PFSK-1 (cell line): ENCODE measurements around the gene DENND6A.

Experiments used
- FOXP2 ChIP-seq: optimal IDR thresholded peaks from 2 replicates; pipeline ENCODE3; 2011; ENCODE audit warnings: borderline replicate concordance, control low read depth, inconsistent platforms; ENCODE audit not compliant: insufficient read depth; ENCODE audit errors: extremely low read length, extremely low read depth
- POLR2AphosphoS5 ChIP-seq: IDR thresholded peaks from 2 replicates; pipeline ENCODE4 v1.6.1; 2012; ENCODE audit warnings: low read depth, mild to moderate bottlenecking, control low read depth, low read length, moderate library complexity
- REST ChIP-seq, 2 experiments: IDR thresholded peaks; 2 replicates each; pipeline versions ENCODE4 v1.6.1 to v1.8.0; 2011 to 2012; ENCODE audit warnings: low read depth in 2 of 2, low read length in 2 of 2, control low read depth in 1 of 2, inconsistent platforms in 1 of 2, mild to moderate bottlenecking in 1 of 2, moderate library complexity in 1 of 2; ENCODE audit not compliant: insufficient read depth in 1 of 2
- SIN3A ChIP-seq: IDR thresholded peaks from 2 replicates; pipeline ENCODE4 v1.6.1; 2012; ENCODE audit warnings: mild to moderate bottlenecking, low read length, moderate library complexity, borderline replicate concordance; ENCODE audit not compliant: insufficient read depth
- TAF1 ChIP-seq: IDR thresholded peaks from 2 replicates; pipeline ENCODE4 v1.6.1; 2012; ENCODE audit warnings: low read length, control low read depth, borderline replicate concordance; ENCODE audit not compliant: insufficient read depth

The DENND6A gene

DNA sequence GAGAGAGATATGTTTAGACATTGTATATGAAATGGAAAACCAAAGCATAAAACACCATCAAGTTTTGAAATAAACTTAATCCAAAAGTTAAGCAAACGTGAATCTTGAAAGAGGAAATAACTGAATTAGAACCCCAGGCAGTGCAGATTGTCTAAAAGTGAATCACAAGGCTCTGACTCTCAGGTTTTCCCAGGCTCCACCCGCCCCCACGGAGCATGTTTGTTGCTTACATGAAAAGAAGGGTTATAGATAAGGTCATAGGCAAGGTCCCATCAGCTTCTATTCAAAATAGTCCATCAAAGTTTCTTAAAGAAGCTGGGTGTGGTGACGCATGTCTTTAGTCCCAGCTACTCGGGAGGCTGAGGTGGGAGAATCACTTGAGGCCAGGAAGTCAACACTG is 34.2 kb upstream of the DENND6A start:
- TF ChIP-seq SIN3A (no peak), POLR2AphosphoS5 (no peak), REST (IDR thresholded peaks at IDR 0.05; ENCODE audit: insufficient read depth in 1 of 2, low read depth in 2 of 2, low read length in 2 of 2) (no peak), FOXP2 (no peak), TAF1 (no peak)

DNA sequence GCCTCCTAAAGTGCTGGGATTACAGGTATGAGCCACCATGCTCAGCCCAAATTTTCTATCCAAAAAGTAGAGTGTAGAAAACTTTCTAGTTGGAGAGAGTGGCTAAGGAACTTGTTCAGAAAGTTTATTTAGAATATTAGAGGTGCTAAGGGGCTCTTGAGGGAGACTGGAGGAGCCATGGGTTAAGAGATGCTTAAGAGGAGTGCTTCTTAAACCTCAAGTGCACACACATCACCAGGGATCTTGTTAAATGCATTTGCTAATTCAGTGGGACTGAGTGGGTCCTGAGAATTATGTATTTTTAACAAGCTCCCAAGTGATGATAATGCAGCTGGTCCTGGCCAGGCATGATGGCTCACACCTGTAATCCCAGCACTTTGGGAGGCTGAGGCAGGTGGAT is 33.5 kb upstream of the DENND6A start:
- no peak for TF ChIP-seq SIN3A

GRCh38 chr3:57718118-57718517 is 25.2 kb upstream of the DENND6A start:
- TF ChIP-seq FOXP2 (no peak), REST (IDR thresholded peaks at IDR 0.05; ENCODE audit: insufficient read depth in 1 of 2, low read depth in 2 of 2, low read length in 2 of 2) (no peak), POLR2AphosphoS5 (no peak), SIN3A (no peak), TAF1 (no peak)

DNA sequence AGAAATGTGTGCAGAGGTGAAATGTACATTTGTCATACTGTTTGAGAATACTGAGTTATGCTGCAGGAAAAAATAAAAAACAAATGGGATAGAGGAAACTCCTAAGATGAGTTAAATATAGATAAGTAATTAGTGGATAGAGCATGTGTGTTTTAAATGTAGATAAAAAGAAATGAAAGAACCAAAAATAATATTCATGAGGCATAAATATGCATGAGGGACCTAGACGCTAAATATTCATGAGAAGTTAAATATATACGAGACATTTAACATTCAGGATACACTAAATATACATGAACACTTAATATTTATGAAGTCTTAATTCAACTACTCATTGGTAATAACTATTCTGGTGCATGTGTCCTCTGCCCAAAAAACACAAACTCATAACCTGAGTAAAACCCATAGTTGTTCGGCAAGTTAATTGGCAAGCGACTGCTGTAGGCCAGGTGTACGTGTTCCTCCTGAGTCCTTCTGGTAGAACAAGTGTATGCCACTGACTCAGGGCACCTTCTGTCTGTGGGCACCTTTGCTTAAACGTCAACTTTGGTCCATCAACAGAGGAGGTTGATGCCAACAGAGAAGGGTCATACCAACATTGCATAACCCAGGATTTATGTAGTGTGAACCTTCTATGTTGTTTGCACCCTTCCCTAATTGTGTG is 24.5 kb upstream of the DENND6A start:
- TF ChIP-seq REST (IDR thresholded peaks at IDR 0.05; ENCODE audit: insufficient read depth in 1 of 2, low read depth in 2 of 2, low read length in 2 of 2), result no peak
- no peak for TF ChIP-seq FOXP2
- TF ChIP-seq SIN3A, result no peak
- TF ChIP-seq POLR2AphosphoS5, result no peak
- TF ChIP-seq TAF1, result no peak

DNA sequence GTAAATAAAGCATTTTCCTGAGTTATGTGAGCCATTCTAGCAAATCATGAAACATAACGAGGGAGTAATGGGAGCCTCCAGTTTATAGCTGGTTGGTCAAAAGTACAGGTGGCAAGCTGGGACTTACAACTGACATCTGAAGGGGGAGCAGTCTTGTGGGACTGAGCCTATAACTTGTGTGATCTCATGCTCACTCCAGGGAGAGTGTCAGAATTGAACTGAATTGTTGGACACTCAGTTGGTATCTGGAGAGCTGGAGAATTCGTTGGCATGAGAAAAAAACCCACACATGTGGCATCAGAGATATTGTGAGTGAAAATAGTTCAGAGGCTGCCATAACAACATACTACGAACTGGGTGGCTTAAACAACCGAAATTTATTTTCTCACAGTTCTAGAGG is 22.8 kb upstream of the DENND6A start:
- TF ChIP-seq POLR2AphosphoS5, result no peak
- no peak for TF ChIP-seq TAF1

DNA sequence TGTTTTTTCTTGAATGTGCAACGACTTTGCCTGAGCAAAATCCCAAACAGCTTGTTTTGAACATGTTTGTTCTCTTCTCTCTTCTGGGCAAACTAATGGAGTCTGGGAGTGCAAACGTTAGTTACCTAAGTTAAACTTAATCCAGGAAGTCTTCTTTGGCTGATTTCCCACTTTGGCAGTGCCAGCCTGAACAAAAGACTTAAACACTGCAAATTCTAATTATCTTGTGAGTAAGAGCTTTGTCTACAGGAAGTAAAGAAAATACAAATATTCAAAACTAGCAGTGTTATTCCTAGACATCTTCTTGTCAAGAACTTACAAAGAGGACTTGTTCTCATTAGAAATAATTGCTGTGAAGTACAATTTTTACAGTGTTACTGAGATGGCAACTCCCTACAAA is 16.7 kb upstream of the DENND6A start:
- no peak for TF ChIP-seq SIN3A
- no peak for TF ChIP-seq REST (IDR thresholded peaks at IDR 0.05; ENCODE audit: insufficient read depth in 1 of 2, low read depth in 2 of 2, low read length in 2 of 2)
- no peak for TF ChIP-seq FOXP2
- no peak for TF ChIP-seq TAF1
- no peak for TF ChIP-seq POLR2AphosphoS5
